Endothelial cell of umbilical vein (primary cell): ENCODE results near the gene SCAF1.

Experiments used
- POLR2AphosphoS5 ChIP-seq: IDR thresholded peaks from 2 replicates; pipeline ENCODE4 v1.6.1; 2012; ENCODE audit warnings: low read depth, mild to moderate bottlenecking, control low read depth, low read length, moderate library complexity; ENCODE audit not compliant: insufficient read depth
- TF ChIP-seq, protein P1 (sequence below), 2 donors: IDR thresholded peaks; 1 replicate in 1 of 2; 2 replicates in 1 of 2; pipeline ENCODE4 v1.5.1; 2011; ENCODE audit warnings: low read length in 2 of 2, mild to moderate bottlenecking in 2 of 2, moderate library complexity in 2 of 2, control low read depth in 1 of 2, inconsistent platforms in 1 of 2, low read depth in 1 of 2; ENCODE audit not compliant: insufficient read depth in 1 of 2; ENCODE audit errors: extremely low read depth in 1 of 2

DNA sequence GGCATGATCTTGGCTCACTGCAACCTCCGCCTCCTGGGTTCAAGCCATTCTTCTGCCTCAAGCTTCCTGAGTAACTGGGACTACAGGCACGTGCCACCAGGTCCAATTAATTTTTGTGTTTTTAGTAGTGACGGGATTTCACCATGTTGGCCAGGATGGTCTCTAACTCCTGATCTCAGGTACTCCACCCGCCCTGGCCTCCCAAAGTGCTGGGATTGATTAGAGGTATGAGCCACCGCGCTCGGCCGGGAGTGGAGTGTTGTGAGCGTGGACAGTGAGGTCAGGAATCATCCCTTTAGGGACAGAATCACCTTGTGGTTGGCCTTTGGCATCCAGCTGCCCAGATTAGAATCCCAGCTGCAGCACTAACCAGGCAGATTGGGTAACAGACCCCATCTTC is 12.3 kb upstream of the SCAF1 start:
- TF ChIP-seq POLR2AphosphoS5 = no peak
- TF ChIP-seq, protein P1, sequence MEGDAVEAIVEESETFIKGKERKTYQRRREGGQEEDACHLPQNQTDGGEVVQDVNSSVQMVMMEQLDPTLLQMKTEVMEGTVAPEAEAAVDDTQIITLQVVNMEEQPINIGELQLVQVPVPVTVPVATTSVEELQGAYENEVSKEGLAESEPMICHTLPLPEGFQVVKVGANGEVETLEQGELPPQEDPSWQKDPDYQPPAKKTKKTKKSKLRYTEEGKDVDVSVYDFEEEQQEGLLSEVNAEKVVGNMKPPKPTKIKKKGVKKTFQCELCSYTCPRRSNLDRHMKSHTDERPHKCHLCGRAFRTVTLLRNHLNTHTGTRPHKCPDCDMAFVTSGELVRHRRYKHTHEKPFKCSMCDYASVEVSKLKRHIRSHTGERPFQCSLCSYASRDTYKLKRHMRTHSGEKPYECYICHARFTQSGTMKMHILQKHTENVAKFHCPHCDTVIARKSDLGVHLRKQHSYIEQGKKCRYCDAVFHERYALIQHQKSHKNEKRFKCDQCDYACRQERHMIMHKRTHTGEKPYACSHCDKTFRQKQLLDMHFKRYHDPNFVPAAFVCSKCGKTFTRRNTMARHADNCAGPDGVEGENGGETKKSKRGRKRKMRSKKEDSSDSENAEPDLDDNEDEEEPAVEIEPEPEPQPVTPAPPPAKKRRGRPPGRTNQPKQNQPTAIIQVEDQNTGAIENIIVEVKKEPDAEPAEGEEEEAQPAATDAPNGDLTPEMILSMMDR (IDR thresholded peaks at IDR 0.05; ENCODE audit: extremely low read depth in 1 of 2, insufficient read depth in 1 of 2, low read depth in 1 of 2, low read length in 2 of 2) = no peak
